Stimulated activated naive CD8-positive, alpha-beta T cell treated with anti-CD3 and anti-CD28 coated beads, Interleukin-15, amount 100 ng/mL, for 72 hours (primary cell): ENCODE results near the gene MYT1.
"Not testable (repeated sequence)": the region's sequence is repeated elsewhere in the genome, so short reads cannot be mapped to it uniquely, and the experiment has no call there.

Experiments used
- ATAC-seq: fragments of 150-1000 bp; cut with Tn5 transposase; 2 replicates; pipeline ENCODE4 v1.10.0; 2021; ENCODE audit warnings: mild to moderate bottlenecking, moderate library complexity
- DNase-seq, 2 donors: peaks; one replicate each; pipeline ENCODE4 v3.0.0; 2021 to 2022
- H3K27ac Mint-ChIP-seq, 2 donors: one replicate each; pipeline ENCODE4 v1.8.0; 2022; ENCODE audit warnings: mild to moderate bottlenecking in 2 of 2, mixed read lengths in 2 of 2, moderate library complexity in 2 of 2
- H3K27me3 Mint-ChIP-seq: one replicate; pipeline ENCODE4 v1.8.0; 2022; ENCODE audit warnings: mixed read lengths
- H3K4me1 Mint-ChIP-seq: one replicate; pipeline ENCODE4 v1.8.0; 2022; ENCODE audit warnings: mild to moderate bottlenecking, mixed read lengths
- H3K4me3 Mint-ChIP-seq, 2 donors: one replicate each; pipeline ENCODE4 v1.8.0; 2022; ENCODE audit warnings: mild to moderate bottlenecking in 2 of 2, mixed read lengths in 2 of 2, moderate library complexity in 1 of 2
- H3K9me3 Mint-ChIP-seq, 2 donors: one replicate each; pipeline ENCODE4 v1.8.0; 2022; ENCODE audit warnings: mixed read lengths in 2 of 2

Gene MYT1

GRCh38 chr20:64187213-64187612 lies 23.0 kb downstream of the MYT1 start:
- not testable (repeated sequence) for DNase-seq, H3K27ac Mint-ChIP-seq, H3K9me3 Mint-ChIP-seq, ATAC-seq, H3K4me3 Mint-ChIP-seq
- H3K4me1 Mint-ChIP-seq = peaks cover 13% of the 10 kb centered on the region
- H3K27me3 Mint-ChIP-seq = peaks cover 17% of the 10 kb centered on the region

- peaks cover 26% of the 10 kb centered on the region for H3K27me3 Mint-ChIP-seq
- H3K4me1 Mint-ChIP-seq = peaks cover 17% of the 10 kb centered on the region
- no peaks in the 10 kb centered on the region for H3K9me3 Mint-ChIP-seq
- H3K4me3 Mint-ChIP-seq = no peak overlapping the region
- no peak overlapping the region for H3K27ac Mint-ChIP-seq
- ATAC-seq (no peak), DNase-seq (no peak)
Measured at GRCh38 chr20:64188091-64188490, 23.8 kb downstream of the MYT1 start.

GRCh38 chr20:64188682-64189529 lies 24.7 kb downstream of the MYT1 start:
- no peak overlapping the region for H3K4me3 Mint-ChIP-seq
- H3K27ac Mint-ChIP-seq = no peak overlapping the region
- H3K4me1 Mint-ChIP-seq = peaks cover 20% of the 10 kb centered on the region
- DNase-seq (no peak), ATAC-seq (no peak)
- no peaks in the 10 kb centered on the region for H3K9me3 Mint-ChIP-seq
- H3K27me3 Mint-ChIP-seq = peaks cover 34% of the 10 kb centered on the region

- DNase-seq (no peak), ATAC-seq (no peak)
- H3K4me3 Mint-ChIP-seq = no peak overlapping the region
- peaks cover 41% of the 10 kb centered on the region for H3K27me3 Mint-ChIP-seq
- no peaks in the 10 kb centered on the region for H3K9me3 Mint-ChIP-seq
- H3K4me1 Mint-ChIP-seq = peaks cover 18% of the 10 kb centered on the region
- H3K27ac Mint-ChIP-seq = no peak overlapping the region
Measured at GRCh38 chr20:64189530-64189966, 25.3 kb downstream of the MYT1 start.

- Mint-ChIP-seq H3K27me3 (peaks cover 43% of the 10 kb centered on the region), H3K4me3 (no peak overlapping the region), H3K27ac (no peak overlapping the region), H3K9me3 (no peaks in the 10 kb centered on the region), H3K4me1 (peaks cover 14% of the 10 kb centered on the region)
- no peak for ATAC-seq
- no peak for DNase-seq
Measured at GRCh38 chr20:64189986-64190385, 25.7 kb downstream of the MYT1 start.

GRCh38 chr20:64191002-64191401 lies 26.8 kb downstream of the MYT1 start:
- no peaks in the 10 kb centered on the region for H3K9me3 Mint-ChIP-seq
- peaks cover 43% of the 10 kb centered on the region for H3K27me3 Mint-ChIP-seq
- peaks cover 7% of the 10 kb centered on the region for H3K4me1 Mint-ChIP-seq
- no peak overlapping the region for H3K27ac Mint-ChIP-seq
- DNase-seq = no peak
- ATAC-seq = no peak
- no peak overlapping the region for H3K4me3 Mint-ChIP-seq

- Mint-ChIP-seq H3K27ac (peak overlapping the region in 1 of 2 donors; percentile 92), H3K4me3 (no peak overlapping the region), H3K4me1 (peaks cover 7% of the 10 kb centered on the region), H3K27me3 (peaks cover 43% of the 10 kb centered on the region), H3K9me3 (no peaks in the 10 kb centered on the region)
- ATAC-seq = no peak
- DNase-seq = no peak
Measured at GRCh38 chr20:64192406-64192805, 28.2 kb downstream of the MYT1 start.

GRCh38 chr20:64193058-64193457 lies 28.8 kb downstream of the MYT1 start:
- ATAC-seq (peak; percentile 89), DNase-seq (no peak)
- Mint-ChIP-seq H3K9me3 (no peaks in the 10 kb centered on the region), H3K27me3 (peaks cover 43% of the 10 kb centered on the region), H3K4me3 (no peak overlapping the region), H3K4me1 (peaks cover 7% of the 10 kb centered on the region), H3K27ac (no peak overlapping the region)

GRCh38 chr20:64194269-64194668 lies 30.0 kb downstream of the MYT1 start:
- no peak overlapping the region for H3K27ac Mint-ChIP-seq
- H3K4me3 Mint-ChIP-seq = no peak overlapping the region
- H3K27me3 Mint-ChIP-seq = peaks cover 41% of the 10 kb centered on the region
- H3K4me1 Mint-ChIP-seq = peaks cover 7% of the 10 kb centered on the region
- DNase-seq (no peak), ATAC-seq (no peak)
- no peaks in the 10 kb centered on the region for H3K9me3 Mint-ChIP-seq

GRCh38 chr20:64196309-64196708 lies 32.1 kb downstream of the MYT1 start:
- Mint-ChIP-seq H3K27me3 (peaks cover 44% of the 10 kb centered on the region), H3K4me1 (peaks cover 7% of the 10 kb centered on the region), H3K9me3 (no peaks in the 10 kb centered on the region), H3K27ac (no peak overlapping the region), H3K4me3 (no peak overlapping the region)
- DNase-seq (no peak), ATAC-seq (no peak)

GRCh38 chr20:64196847-64197306 lies 32.6 kb downstream of the MYT1 start:
- DNase-seq (no peak), ATAC-seq (no peak)
- Mint-ChIP-seq H3K27me3 (peaks cover 42% of the 10 kb centered on the region), H3K4me3 (no peak overlapping the region), H3K27ac (no peak overlapping the region), H3K4me1 (peaks cover 7% of the 10 kb centered on the region), H3K9me3 (no peaks in the 10 kb centered on the region)

- no peaks in the 10 kb centered on the region for H3K9me3 Mint-ChIP-seq
- no peak overlapping the region for H3K27ac Mint-ChIP-seq
- ATAC-seq (no peak), DNase-seq (no peak)
- H3K4me3 Mint-ChIP-seq = no peak overlapping the region
- H3K4me1 Mint-ChIP-seq = peaks cover under 1% of the 10 kb centered on the region
- H3K27me3 Mint-ChIP-seq = peaks cover 28% of the 10 kb centered on the region
Measured at GRCh38 chr20:64198347-64198746, 34.1 kb downstream of the MYT1 start.

GRCh38 chr20:64199395-64199794 lies 35.1 kb downstream of the MYT1 start:
- no peak for DNase-seq
- H3K9me3 Mint-ChIP-seq = no peaks in the 10 kb centered on the region
- no peak for ATAC-seq
- H3K4me3 Mint-ChIP-seq = no peak overlapping the region
- H3K27ac Mint-ChIP-seq = no peak overlapping the region
- H3K27me3 Mint-ChIP-seq = peaks cover 17% of the 10 kb centered on the region
- no peaks in the 10 kb centered on the region for H3K4me1 Mint-ChIP-seq

- ATAC-seq (no peak), DNase-seq (no peak)
- Mint-ChIP-seq H3K4me1 (no peaks in the 10 kb centered on the region), H3K27ac (peak overlapping the region in 1 of 2 donors; percentile 74), H3K9me3 (no peaks in the 10 kb centered on the region), H3K4me3 (no peak overlapping the region), H3K27me3 (peaks cover 13% of the 10 kb centered on the region)
Measured at GRCh38 chr20:64200740-64201139, 36.5 kb downstream of the MYT1 start.

- H3K27me3 Mint-ChIP-seq = peaks cover 13% of the 10 kb centered on the region
- H3K9me3 Mint-ChIP-seq = no peaks in the 10 kb centered on the region
- ATAC-seq = no peak
- no peak for DNase-seq
- no peak overlapping the region for H3K4me3 Mint-ChIP-seq
- H3K4me1 Mint-ChIP-seq = no peaks in the 10 kb centered on the region
- no peak overlapping the region for H3K27ac Mint-ChIP-seq
Measured at GRCh38 chr20:64201653-64202052, 37.4 kb downstream of the MYT1 start.

GRCh38 chr20:64203037-64203777 lies 39.0 kb downstream of the MYT1 start:
- no peak for ATAC-seq
- H3K4me3 Mint-ChIP-seq = no peak overlapping the region
- no peak overlapping the region for H3K27ac Mint-ChIP-seq
- peaks cover 13% of the 10 kb centered on the region for H3K27me3 Mint-ChIP-seq
- H3K4me1 Mint-ChIP-seq = no peaks in the 10 kb centered on the region
- DNase-seq = no peak
- H3K9me3 Mint-ChIP-seq = no peaks in the 10 kb centered on the region
